Eye (tissue), 1 donor: ENCODE measurements around the gene GANAB.
"Not testable (repeated sequence)": the region's sequence is repeated elsewhere in the genome, so short reads cannot be mapped to it uniquely, and the experiment has no call there.

ENCODE experiments used
- DNase-seq: peaks from one replicate; pipeline ENCODE4 v3.0.0-alpha.2; 2015

GANAB gene

GRCh38 chr11:62645946-62646824 lies at the start of gene GANAB:
TSS of gene GANAB (minus strand) at chr11:62646613. CDS start at chr11:62646599, 14 bp downstream.
- DNase-seq, result peak; percentile 99

GRCh38 chr11:62694455-62695167 lies 48.2 kb upstream of the GANAB start:
- peak; percentile 89 for DNase-seq

GRCh38 chr11:62693624-62694023 lies 47.2 kb upstream of the GANAB start:
- not testable (repeated sequence) for DNase-seq

- DNase-seq, result peak; percentile 65
Measured at GRCh38 chr11:62689421-62690183, 43.2 kb upstream of the GANAB start, which contains the start of gene LRRN4CL. TSS of gene LRRN4CL (minus strand) at chr11:62689530. CDS start at chr11:62688508, 1,022 bp downstream.

GRCh38 chr11:62688491-62688890 lies 42.1 kb upstream of the GANAB start:
- DNase-seq, result peak; percentile 40

- DNase-seq, result peak; percentile 68
Measured at GRCh38 chr11:62687508-62688396, 41.3 kb upstream of the GANAB start.

GRCh38 chr11:62682518-62682917 lies 36.1 kb upstream of the GANAB start:
- DNase-seq, result no peak

- DNase-seq, result peak; percentile 48
Measured at GRCh38 chr11:62680825-62681240, 34.4 kb upstream of the GANAB start.

GRCh38 chr11:62678770-62679696 lies 32.6 kb upstream of the GANAB start, which contains the start of gene UBXN1:
TSS of gene UBXN1 (minus strand) at chr11:62679073. CDS start at chr11:62678923, 150 bp downstream.
- DNase-seq, result peak; percentile 94

GRCh38 chr11:62678433-62678769 lies 32.0 kb upstream of the GANAB start:
- DNase-seq, result no peak

GRCh38 chr11:62677714-62678113 lies 31.3 kb upstream of the GANAB start:
- DNase-seq, result no peak

- no peak for DNase-seq
Measured at GRCh38 chr11:62677156-62677555, 30.7 kb upstream of the GANAB start.

- no peak for DNase-seq
Measured at GRCh38 chr11:62676698-62677097, 30.3 kb upstream of the GANAB start.

GRCh38 chr11:62675415-62675814 lies 29.0 kb upstream of the GANAB start:
- DNase-seq, result not testable (repeated sequence)

GRCh38 chr11:62673196-62673525 lies 26.7 kb upstream of the GANAB start:
- no peak for DNase-seq

- DNase-seq, result peak; percentile 92
Measured at GRCh38 chr11:62671608-62672389, 25.4 kb upstream of the GANAB start, which contains the start of the genes LBHD1 and UQCC3. TSS of gene LBHD1 (minus strand) at chr11:62672267. CDS start at chr11:62670031, 2,236 bp downstream. TSS of gene UQCC3 (plus strand) at chr11:62671673. CDS start at chr11:62671746, 73 bp downstream.

- no peak for DNase-seq
Measured at GRCh38 chr11:62671236-62671607, 24.8 kb upstream of the GANAB start.

GRCh38 chr11:62669420-62670161 lies 23.2 kb upstream of the GANAB start:
- DNase-seq, result peak; percentile 6

GRCh38 chr11:62667460-62667859 lies 21.0 kb upstream of the GANAB start:
- no peak for DNase-seq
